B cell (primary cell): ENCODE data around the gene RAD51B. TPM values are rescaled to one million over a fixed set of nuclear protein-coding genes. Genes with fewer than 3 reads are reported as not detected.

Experiments
- ATAC-seq: fragments of 200-7000 bp; cut with Tn5 transposase; one replicate; pipeline ENCODE4 v1.10.0; 2021; ENCODE audit warnings: low read depth, mild to moderate bottlenecking, moderate number of reproducible peaks, moderate library complexity
- CTCF ChIA-PET: fragments of 350-600 bp; sonication (Branson Sonifier 250); formaldehyde crosslinking; loops from one replicate; lab custom pipeline; 2021; ENCODE audit warnings: antibody characterized with exemption, inconsistent platforms; lab: Charles Lee
- POLR2A ChIA-PET: fragments of 350-600 bp; sonication (Branson Sonifier 250); formaldehyde crosslinking; loops from one replicate; lab custom pipeline; 2021; ENCODE audit warnings: antibody characterized with exemption; lab: Charles Lee
- DNase-seq: peaks from one replicate; pipeline ENCODE4 v3.0.0; 2013
- H2AFZ ChIP-seq: 2 replicates; pipeline ENCODE4 v1.6.1; 2012; ENCODE audit warnings: mild to moderate bottlenecking, low read depth, low read length; ENCODE audit not compliant: insufficient read depth, poor library complexity, severe bottlenecking
- H3K27ac ChIP-seq, 2 donors: 1 replicate in 1 of 2; 2 replicates in 1 of 2; pipeline ENCODE4 v1.5.1; 2012 to 2013; ENCODE audit warnings: low read length in 2 of 2, mild to moderate bottlenecking in 2 of 2, moderate library complexity in 1 of 2
- H3K27me3 ChIP-seq, 4 experiments: fragments of 200-600 bp in 1 of 4; sonication (generic) in 1 of 4; replicated peaks in 1 of 4; 1 replicate in 2 of 4; 2 replicates in 2 of 4; pipeline versions ENCODE4 v1.6.1 to v1.7.0; 2013 to 2016; ENCODE audit warnings: low read length in 3 of 4, mild to moderate bottlenecking in 2 of 4, mixed read lengths in 1 of 4, moderate library complexity in 1 of 4; ENCODE audit not compliant: insufficient read depth in 4 of 4, control insufficient read depth in 3 of 4; ENCODE audit errors: control extremely low read depth in 1 of 4
- H3K36me3 ChIP-seq, 2 experiments: replicated peaks in 1 of 2; 1 replicate in 1 of 2; 2 replicates in 1 of 2; pipeline versions ENCODE4 v1.6.1 to v1.7.1; 2013; ENCODE audit warnings: low read length in 1 of 2; ENCODE audit not compliant: insufficient read depth in 2 of 2, control insufficient read depth in 1 of 2; ENCODE audit errors: control extremely low read depth in 1 of 2, extremely low read depth in 1 of 2
- H3K4me1 ChIP-seq, 2 donors: fragments of 200-600 bp in 1 of 2; sonication (generic) in 1 of 2; 1 replicate in 1 of 2; 2 replicates in 1 of 2; pipeline versions ENCODE4 v1.5.1 to v1.6.1; 2013 to 2017; ENCODE audit warnings: low read length in 2 of 2; ENCODE audit not compliant: control insufficient read depth in 2 of 2, insufficient read depth in 2 of 2
- H3K4me2 ChIP-seq: replicated peaks from 2 replicates; pipeline ENCODE3; 2012; ENCODE audit warnings: mild to moderate bottlenecking, low read depth, low read length; ENCODE audit not compliant: poor library complexity, severe bottlenecking
- H3K4me3 ChIP-seq, 5 experiments: fragments of 200-600 bp in 1 of 5; sonication (generic) in 1 of 5; 1 replicate in 3 of 5; 2 replicates in 2 of 5; pipeline versions ENCODE4 v1.5.1 to v1.7.0; 2011 to 2016; ENCODE audit warnings: low read length in 4 of 5, mild to moderate bottlenecking in 4 of 5, low read depth in 2 of 5, control low read depth in 1 of 5, moderate library complexity in 1 of 5; ENCODE audit not compliant: insufficient read depth in 1 of 5; ENCODE audit errors: control extremely low read depth in 1 of 5, extremely low read depth in 1 of 5
- H3K79me2 ChIP-seq: fragments of 200-600 bp; sonication (generic); one replicate; pipeline ENCODE4 v1.6.0; 2016; ENCODE audit warnings: low read length; ENCODE audit not compliant: control insufficient read depth, insufficient read depth
- H3K9ac ChIP-seq: fragments of 200-600 bp; sonication (generic); 2 replicates; pipeline ENCODE4 v1.6.1; 2017; ENCODE audit warnings: mild to moderate bottlenecking, low read length, moderate library complexity
- H3K9me3 ChIP-seq, 3 donors: one replicate each; pipeline versions ENCODE4 v1.6.1 to v1.7.1; 2013; ENCODE audit warnings: low read length in 2 of 3; ENCODE audit not compliant: control insufficient read depth in 2 of 3, insufficient read depth in 1 of 3; ENCODE audit errors: control extremely low read depth in 1 of 3
- H4K20me1 ChIP-seq: 2 replicates; pipeline ENCODE4 v1.6.0; 2012; ENCODE audit warnings: mild to moderate bottlenecking, low read length; ENCODE audit not compliant: insufficient read depth, control insufficient read depth, poor library complexity, severe bottlenecking
- H3K27ac Mint-ChIP-seq: one replicate; pipeline ENCODE4 v1.8.0; 2021; ENCODE audit warnings: mixed read lengths
- H3K27me3 Mint-ChIP-seq: one replicate; pipeline ENCODE4 v1.8.0; 2021; ENCODE audit warnings: mixed read lengths
- H3K4me1 Mint-ChIP-seq: one replicate; pipeline ENCODE4 v1.8.0; 2021; ENCODE audit warnings: mixed read lengths
- H3K4me3 Mint-ChIP-seq: one replicate; pipeline ENCODE4 v1.8.0; 2021; ENCODE audit warnings: mixed read lengths
- H3K9me3 Mint-ChIP-seq: one replicate; pipeline ENCODE4 v1.8.0; 2022; ENCODE audit warnings: mixed read lengths; ENCODE audit not compliant: insufficient read depth
- EZH2 ChIP-seq: IDR thresholded peaks from 2 replicates; pipeline ENCODE4 v1.6.1; 2012; ENCODE audit warnings: borderline replicate concordance, low read depth, mild to moderate bottlenecking, moderate library complexity, low read length; ENCODE audit not compliant: insufficient read depth, poor library complexity, severe bottlenecking
- WGBS: methylation state at CpG from one replicate; pipeline ENCODE4 v1.1.5; 2013; ENCODE audit warnings: missing lambda C conversion rate; ENCODE audit not compliant: insufficient coverage; 5-methylcytosine and 5-hydroxymethylcytosine counted together
- intact Hi-C: fragments of 100-400 bp; cut with micrococcal nuclease; formaldehyde crosslinking; loops from one replicate; pipeline ENCODE4 v1.10.0; 2022
- polyA plus RNA-seq: library from polyadenylated mRNA; depleted of rRNA; stranded (reverse); fragments of >200 nt; gene quantifications from 2 replicates; pipeline ENCODE4 v1.2.3, GENCODE V29; 2012
- total RNA-seq, 2 donors: library from RNA; stranded (reverse); fragments of 120-200 nt in 1 of 2; gene quantifications; 1 replicate in 1 of 2; 2 replicates in 1 of 2; pipeline versions ENCODE4 v1.2.3 to v1.2.4, GENCODE V29; 2013 to 2022
- TF ChIP-seq, protein P1 (sequence below): fragments of 200-600 bp; IDR thresholded peaks from one replicate; pipeline ENCODE4 v1.8.0; 2022; ENCODE audit warnings: antibody characterized with exemption, mild to moderate bottlenecking

Gene RAD51B
- total and polyA plus RNA-seq, 2 donors (not counting 1 experiment from before 2014, with no cell fraction given), result 6.5 to 60.6 TPM

DNA sequence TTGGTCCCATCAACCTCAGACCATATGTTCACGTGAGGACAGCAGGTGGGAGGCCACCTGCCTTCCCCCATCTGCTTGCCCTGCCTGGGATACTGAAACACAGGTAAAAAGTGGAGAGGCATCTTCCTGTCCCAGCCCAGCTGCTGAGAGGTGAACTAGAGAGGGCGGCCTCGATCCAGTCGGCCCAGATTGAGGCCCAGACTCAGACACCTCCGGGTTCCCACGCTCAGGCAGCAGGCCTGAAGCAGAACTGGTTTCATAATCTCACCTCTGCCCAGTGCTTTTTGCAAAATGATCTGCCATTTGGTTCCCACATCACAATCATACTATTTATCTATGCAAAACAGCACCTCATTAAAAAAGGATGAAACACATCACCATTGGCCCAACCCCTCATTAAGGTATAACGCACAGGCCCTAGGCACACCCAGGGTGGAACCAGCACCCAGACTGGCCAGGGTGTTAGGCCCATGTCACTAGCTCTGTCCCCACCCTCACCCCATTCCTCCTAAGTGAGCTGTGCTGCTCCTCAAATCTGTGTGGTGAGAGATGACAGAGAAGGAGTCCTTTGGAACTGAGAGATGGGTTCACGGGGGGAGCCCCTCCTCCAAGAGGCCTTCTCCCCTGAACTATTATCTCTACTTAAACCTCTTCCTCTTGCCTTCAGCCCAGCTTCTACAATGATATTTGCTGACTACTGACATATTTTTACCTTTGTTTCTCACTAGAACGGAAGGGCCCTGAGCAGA lies 892.2 kb downstream of the RAD51B start:
- Histone ChIP-seq H3K9me3 (no peaks in the 10 kb centered on the region), H3K4me1 (no peaks in the 10 kb centered on the region), H3K9ac (no peak overlapping the region), H4K20me1 (no peaks in the 10 kb centered on the region), H3K4me2 (no peak overlapping the region), H3K4me3 (no peak overlapping the region), H2AFZ (no peak overlapping the region), H3K79me2 (no peaks in the 10 kb centered on the region), H3K36me3 (no peaks in the 10 kb centered on the region), H3K27me3 (no peaks in the 10 kb centered on the region), H3K27ac (no peak overlapping the region)
- POLR2A ChIA-PET, result interaction anchor here (0.6 kb wide), 1 partner anchor 240 kb away, joined by 6 read pairs; no protein-coding TSS in a partner anchor
- TF ChIP-seq, protein P1, sequence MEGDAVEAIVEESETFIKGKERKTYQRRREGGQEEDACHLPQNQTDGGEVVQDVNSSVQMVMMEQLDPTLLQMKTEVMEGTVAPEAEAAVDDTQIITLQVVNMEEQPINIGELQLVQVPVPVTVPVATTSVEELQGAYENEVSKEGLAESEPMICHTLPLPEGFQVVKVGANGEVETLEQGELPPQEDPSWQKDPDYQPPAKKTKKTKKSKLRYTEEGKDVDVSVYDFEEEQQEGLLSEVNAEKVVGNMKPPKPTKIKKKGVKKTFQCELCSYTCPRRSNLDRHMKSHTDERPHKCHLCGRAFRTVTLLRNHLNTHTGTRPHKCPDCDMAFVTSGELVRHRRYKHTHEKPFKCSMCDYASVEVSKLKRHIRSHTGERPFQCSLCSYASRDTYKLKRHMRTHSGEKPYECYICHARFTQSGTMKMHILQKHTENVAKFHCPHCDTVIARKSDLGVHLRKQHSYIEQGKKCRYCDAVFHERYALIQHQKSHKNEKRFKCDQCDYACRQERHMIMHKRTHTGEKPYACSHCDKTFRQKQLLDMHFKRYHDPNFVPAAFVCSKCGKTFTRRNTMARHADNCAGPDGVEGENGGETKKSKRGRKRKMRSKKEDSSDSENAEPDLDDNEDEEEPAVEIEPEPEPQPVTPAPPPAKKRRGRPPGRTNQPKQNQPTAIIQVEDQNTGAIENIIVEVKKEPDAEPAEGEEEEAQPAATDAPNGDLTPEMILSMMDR, result no peak
- no peak for TF ChIP-seq EZH2
- no peaks in the 10 kb centered on the region for H3K27me3 Mint-ChIP-seq
- H3K27ac Mint-ChIP-seq, result no peak overlapping the region
- H3K4me3 Mint-ChIP-seq, result no peak overlapping the region
- no peaks in the 10 kb centered on the region for H3K9me3 Mint-ChIP-seq
- ATAC-seq (no peak), DNase-seq (no peak)
- intact Hi-C loops, result no loop called here
- WGBS, result 83% methylated on average over 8 of the region's 9 CpGs
- peaks cover 5% of the 10 kb centered on the region for H3K4me1 Mint-ChIP-seq
- CTCF ChIA-PET, result no interaction called here

- 94% methylated on average over 12 of the region's 15 CpGs for WGBS
- intact Hi-C loops, result no loop called here
- no peak overlapping the region for H3K27ac Mint-ChIP-seq
Observed at GRCh38 chr14:68712703-68713370, 893.3 kb downstream of the RAD51B start.

More at GRCh38 chr14:68712703-68713370, 893.3 kb downstream of the RAD51B start:
- Histone ChIP-seq H3K27ac (no peak overlapping the region), H3K9me3 (no peaks in the 10 kb centered on the region), H2AFZ (no peak overlapping the region), H3K4me3 (no peak overlapping the region), H3K36me3 (no peaks in the 10 kb centered on the region), H3K27me3 (no peaks in the 10 kb centered on the region), H4K20me1 (no peaks in the 10 kb centered on the region), H3K4me1 (no peaks in the 10 kb centered on the region), H3K79me2 (no peaks in the 10 kb centered on the region), H3K9ac (no peak overlapping the region), H3K4me2 (no peak overlapping the region)
- Mint-ChIP-seq H3K4me1 (peaks cover 5% of the 10 kb centered on the region), H3K27me3 (no peaks in the 10 kb centered on the region), H3K9me3 (no peaks in the 10 kb centered on the region), H3K4me3 (no peak overlapping the region)
- ATAC-seq, result no peak
- POLR2A ChIA-PET, result no interaction called here
- DNase-seq, result no peak
- CTCF ChIA-PET, result no interaction called here
- TF ChIP-seq, protein P1, result no peak
- no peak for TF ChIP-seq EZH2
